DMS 273 (cell line): Measurements from ENCODE around the gene ABHD8.

Source experiments
- DNase-seq: peaks from one replicate; lab custom pipeline; 2025; ENCODE audit not compliant: unreplicated experiment; lab: John Stamatoyannopoulos, UW

The ABHD8 gene, protein sequence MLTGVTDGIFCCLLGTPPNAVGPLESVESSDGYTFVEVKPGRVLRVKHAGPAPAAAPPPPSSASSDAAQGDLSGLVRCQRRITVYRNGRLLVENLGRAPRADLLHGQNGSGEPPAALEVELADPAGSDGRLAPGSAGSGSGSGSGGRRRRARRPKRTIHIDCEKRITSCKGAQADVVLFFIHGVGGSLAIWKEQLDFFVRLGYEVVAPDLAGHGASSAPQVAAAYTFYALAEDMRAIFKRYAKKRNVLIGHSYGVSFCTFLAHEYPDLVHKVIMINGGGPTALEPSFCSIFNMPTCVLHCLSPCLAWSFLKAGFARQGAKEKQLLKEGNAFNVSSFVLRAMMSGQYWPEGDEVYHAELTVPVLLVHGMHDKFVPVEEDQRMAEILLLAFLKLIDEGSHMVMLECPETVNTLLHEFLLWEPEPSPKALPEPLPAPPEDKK

DNA sequence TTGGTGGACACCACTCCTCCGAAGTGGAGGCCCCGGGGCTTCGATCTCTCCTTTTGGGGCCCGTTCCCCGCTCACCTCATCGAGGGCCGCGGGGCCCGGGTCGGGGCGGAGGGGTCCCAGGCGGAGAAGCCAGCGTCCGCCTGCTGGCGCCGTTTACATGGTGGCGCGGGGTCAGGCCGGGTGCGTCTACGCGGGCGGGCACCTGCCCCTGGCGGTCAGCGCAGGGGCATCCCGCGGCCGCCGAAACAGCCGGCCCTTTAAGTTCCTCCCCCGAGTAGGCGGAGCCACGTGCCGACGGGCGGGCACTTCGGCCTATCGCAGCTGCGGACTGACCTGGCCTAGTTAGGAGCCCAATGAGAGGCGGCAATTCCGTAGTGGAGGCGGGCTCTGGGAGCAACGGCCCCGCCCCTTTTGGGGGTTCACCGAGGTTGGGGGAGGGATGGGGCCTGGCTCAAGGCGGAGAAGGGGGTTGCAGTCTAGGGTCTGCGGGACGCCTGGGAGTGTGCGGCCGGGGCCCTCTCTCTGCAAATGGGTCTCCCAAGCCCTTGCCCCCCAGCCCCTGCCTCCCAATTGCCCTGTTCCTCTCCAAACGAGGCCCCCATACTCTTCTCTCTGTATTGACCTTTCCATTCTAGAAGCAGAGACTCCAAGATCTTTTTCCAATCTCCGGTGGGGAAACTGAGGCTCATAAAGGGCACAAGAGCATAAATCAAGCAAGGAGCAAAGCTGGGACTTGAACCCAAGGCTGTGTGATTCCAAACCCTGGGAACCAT lies at the start of gene ABHD8:
ABHD8 (minus strand) TSS at position 259 of the 773 bp plus-strand sequence. CDS start 1,809 bp downstream, outside the sequence.
- DNase-seq, result peak; percentile 98

DNA sequence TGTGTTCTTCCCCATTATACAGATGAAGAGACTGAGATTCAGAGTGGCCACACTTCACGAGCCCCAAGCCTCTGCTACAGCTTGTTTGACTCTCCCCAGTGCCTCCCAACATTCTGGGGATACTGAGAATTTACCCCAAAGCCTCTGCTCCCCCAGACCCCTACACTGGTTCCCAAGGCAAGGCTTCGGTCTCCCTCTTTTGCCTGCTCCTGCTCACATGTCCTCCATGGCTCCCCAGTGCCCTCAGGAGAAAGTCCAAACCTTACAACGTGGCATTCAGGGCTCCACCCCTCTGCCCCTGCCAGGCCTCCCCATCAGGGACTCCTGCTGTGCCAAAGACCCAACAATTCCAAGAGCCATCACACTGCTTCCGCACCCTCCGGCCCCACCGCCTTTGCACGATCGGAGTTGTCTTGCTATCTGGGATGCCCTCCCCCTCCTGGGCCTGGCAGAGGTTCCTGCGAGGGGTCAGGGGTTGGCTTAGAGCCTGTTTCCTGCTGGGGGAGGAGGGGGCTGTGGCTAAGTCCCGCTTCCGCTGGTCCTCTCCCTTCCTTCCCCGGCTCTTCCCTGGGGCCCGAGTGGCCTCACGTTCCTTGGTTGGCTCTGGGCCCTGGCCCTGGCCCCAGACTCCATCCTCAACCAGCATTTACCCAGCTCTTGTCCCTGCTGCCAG lies 49.5 kb upstream of the ABHD8 start:
- DNase-seq, result no peak

DNA sequence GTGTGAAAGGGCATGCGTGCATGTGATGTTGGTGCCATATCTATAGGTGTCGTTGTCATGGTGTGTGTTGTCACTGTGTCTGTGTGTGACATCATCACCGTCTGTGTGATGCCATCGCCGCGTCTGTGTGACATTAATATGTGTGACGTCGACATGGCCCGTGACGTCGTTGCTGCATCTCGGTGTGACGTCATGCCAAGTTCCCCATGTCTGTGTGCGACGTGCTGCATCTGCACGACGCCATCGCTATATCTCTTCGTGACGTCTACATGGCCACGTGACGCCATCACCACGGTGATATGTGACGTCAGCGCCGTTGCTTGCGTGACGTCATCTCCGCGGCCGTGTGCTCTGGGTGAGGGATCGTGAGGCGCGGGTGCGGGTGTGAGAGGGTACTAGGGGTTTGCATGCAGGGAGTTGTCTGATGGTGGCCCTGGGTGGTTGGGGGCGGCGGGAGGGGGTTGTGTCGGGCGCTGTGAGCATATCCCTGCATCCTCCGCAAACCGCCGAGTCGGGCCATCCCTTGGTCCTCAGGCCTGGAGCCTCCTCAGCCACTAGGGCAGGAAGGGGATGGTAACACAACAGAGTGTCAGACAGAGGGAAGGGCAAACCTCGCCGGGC lies 48.7 kb upstream of the ABHD8 start:
- DNase-seq, result no peak

DNA sequence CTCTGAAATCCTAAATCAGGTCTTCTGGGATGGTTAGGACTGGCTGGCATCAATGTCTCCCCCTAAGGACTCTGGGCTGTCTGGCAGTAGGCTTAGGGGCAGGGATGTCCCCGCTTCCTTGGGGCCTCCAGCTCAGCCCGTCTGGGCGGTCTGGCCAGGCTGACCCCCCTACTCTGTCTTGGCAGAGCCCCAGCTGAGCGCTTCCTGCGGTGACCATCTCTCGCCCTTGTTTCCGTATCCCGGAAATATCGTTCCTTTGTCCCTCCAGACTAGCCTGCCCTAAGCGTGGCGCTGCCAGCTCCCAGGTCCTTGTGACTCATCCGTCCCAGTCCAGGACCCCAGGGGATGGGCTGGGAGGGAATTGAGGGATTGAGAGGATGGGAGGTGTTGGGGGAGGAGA lies 45.5 kb upstream of the ABHD8 start:
- DNase-seq, result peak; percentile 47

DNA sequence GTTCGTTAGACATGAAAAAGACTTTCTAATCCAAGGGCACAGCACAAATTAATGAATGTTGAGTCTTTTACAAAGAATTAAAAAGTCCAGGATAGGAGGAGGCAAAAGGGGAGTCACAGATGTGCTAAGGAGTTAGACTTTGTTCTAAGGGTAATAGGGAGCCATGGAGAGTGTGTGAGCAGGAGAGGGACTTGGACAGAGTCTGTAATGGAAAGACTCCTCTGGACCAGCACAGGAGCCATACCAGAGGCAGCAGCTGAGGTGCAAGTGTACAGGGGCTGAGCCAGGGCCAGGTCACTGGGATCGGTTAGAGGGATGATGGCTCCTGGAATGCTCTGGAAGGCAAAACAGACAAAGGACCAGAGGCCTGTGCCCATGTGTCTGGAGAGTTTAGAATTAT lies 44.7 kb upstream of the ABHD8 start:
- no peak for DNase-seq

DNA sequence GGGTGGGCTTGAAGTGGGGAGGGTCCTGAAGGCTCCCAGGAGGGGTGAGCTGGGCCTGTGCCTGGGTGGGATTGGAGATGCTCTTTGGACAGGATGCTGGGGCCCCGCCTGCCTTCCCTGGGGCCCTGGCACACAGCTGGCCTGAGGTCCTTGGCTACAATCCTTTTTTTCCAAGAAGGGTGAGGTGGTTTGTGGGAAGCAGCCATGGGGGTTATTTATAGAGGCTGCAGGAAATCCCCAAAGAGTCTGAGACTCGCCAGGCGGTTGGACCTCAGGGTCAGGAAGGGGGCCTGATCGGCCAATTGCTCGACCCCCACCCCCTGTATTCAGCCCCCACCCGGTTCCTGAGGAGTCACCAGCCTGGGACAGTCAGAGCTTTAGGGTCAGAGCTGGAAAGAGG lies 44.1 kb upstream of the ABHD8 start:
- DNase-seq, result no peak

DNA sequence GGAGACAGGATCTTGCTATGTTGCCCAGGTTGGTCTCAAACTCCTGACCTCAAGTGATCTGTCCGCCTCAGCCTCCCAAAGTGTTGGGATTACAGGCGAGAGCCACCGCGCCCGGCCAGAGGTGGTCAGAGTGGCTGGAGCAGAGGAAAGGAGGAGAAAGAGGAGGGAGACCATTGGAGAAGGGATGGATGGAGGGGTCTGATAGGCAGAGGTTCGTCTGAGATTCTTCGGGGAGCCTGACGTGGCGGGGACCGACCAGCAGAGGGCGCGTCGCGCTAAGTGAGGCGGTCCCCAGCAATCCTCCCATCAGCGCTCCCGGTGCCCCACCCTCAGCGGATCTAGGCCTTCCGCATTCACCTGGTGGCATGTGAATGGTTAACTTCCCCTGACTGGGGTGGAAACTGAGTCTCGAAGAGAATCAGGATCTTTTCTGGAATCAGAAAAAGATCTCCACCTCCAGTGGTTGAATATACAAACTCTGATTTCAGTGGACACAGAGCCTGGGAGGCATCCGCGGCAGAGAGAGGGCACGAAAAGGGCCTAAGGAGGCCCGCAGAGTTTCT lies 43.0 kb upstream of the ABHD8 start:
- peak; percentile 84 for DNase-seq

DNA sequence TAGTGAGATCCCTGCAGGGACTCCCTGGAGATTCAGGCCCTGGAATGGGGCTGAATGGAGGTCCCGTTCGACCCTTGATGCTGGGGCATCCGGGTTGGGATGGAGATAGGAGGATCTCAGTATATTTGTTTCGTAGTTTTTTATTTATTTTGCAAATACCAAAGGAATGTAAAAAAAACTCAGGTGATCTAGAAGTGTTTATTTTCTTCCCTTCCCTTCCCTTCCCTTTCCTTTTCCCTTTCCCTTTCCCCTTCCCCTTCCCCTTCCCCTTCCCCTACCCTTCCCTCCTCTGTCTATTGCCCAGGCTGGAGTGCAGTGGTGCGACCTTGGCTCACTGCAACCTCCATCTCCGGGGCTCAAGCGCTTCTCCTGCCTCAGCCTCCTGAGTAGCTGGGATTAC lies 38.6 kb upstream of the ABHD8 start:
- DNase-seq, result no peak

DNA sequence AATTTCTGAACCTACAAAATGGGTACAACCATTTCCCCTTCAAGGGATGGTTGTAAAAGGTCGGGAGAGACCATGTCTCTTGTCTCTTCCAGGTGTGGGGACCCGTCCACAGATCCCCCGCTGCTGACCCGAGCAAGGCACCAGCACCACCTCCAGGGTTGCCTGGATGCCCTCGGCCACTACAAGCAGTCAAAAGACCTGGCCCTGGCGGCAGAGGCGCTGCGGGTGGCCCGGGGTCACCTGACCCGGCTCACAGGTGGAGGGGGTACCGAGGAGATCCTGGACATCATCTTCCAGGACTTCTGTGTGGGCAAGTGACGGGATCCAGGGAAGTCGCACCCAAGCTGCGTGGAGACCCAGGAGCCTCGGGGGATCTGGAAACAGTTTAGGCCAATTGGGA lies 38.2 kb upstream of the ABHD8 start:
- no peak for DNase-seq

DNA sequence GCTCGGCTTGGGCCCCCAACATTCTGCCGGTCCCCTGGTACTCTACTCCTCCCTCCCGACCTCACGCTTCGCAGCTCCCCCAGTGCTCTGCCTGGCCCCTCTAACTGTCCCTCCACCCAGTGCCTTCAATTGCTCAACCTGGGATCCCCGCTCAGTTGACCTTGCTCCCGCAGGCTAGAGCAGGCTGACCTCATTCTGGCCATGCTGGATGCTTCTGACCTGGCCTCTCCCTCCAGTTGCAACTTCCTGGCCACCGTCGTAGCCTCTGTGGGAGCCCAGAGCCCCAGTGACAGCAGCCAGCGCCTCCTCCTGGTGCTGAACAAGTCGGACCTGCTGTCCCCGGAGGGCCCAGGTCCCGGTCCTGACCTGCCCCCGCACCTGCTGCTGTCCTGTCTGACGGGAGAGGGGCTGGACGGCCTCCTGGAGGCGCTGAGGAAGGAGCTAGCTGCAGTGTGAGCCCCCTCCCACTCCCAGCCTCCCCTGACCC lies 37.7 kb upstream of the ABHD8 start:
- no peak for DNase-seq

DNA sequence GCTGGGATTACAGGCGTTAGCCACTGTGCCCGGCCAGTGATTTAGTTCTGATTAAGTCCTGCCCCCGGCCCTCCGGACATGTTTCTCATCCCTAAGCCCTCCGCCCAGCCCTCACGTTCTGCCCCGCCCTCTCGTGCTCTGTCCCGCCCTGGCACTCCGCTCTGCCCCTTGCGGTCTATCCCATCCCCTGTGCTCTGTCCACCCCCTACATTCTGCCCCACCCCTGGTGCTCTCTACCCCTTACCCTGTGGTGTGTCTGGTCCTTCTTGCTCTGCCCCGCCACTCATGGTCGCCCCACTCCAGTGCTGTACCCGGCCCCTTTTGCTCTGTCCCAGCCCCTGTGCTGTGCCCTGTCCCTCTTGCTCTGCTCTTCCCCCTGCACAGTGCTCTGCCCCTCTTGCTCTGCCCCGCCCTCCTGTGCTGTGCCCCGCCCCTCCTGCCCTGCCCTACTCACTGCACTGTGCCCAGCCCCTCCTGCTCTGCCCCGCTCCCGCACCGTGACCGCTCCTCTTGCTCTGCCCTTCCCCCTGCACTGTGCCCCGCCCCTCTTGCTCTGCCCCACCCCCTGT lies 37.2 kb upstream of the ABHD8 start:
- no peak for DNase-seq

DNA sequence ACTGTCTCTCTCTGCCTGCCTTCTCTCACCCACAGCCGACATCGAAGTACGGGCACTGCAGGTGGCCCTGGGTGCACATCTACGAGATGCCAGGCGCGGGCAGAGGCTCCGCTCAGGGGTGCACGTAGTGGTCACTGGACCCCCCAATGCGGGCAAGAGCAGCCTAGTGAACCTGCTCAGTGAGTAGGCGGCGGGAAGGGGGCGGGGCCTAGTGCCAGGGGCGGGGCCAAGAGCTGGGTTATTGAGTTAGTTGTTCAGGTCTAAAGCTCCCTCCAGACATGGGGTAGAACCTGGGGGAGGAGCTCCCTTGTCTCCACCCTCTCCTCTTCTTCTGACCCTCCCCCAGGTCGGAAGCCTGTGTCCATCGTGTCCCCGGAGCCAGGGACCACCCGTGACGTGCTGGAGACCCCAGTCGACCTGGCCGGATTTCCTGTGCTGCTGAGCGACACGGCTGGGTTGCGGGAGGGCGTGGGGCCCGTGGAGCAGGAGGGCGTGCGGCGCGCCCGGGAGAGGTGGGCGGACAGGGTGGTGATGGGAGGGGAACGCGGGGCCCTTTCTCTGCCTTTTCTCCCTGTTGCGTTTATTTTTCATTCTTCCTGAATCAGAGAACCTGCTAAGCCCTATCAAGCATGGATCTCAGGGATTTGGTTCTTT lies 36.0 kb upstream of the ABHD8 start:
- DNase-seq, result peak; percentile 31

DNA sequence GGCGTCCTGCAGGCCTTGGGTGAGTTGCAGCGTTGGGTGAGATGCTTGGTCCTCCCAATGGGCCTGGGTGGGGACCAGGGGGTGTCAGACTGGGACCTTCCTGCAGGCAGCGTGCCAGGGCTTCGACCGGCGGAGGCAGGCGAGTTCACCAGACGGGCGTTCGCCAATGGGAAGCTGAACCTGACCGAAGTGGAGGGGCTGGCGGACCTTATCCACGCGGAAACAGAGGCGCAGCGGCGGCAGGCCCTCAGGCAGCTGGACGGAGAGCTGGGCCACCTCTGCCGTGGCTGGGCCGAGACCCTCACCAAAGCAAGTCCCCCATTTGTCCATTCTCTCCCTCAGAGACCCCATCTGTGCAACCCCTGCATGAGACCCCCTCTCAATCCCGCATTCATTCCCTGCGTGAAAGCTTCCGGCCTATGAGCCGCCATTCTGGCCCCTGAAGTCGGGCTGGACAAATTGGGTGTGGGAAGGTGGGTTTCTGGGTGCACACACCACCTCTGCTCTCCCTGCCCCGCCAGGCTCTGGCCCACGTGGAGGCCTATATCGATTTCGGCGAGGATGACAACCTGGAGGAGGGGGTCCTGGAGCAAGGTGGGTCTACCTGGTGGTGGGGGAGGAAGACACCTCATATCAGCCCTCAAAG lies 35.3 kb upstream of the ABHD8 start:
- DNase-seq, result no peak

DNA sequence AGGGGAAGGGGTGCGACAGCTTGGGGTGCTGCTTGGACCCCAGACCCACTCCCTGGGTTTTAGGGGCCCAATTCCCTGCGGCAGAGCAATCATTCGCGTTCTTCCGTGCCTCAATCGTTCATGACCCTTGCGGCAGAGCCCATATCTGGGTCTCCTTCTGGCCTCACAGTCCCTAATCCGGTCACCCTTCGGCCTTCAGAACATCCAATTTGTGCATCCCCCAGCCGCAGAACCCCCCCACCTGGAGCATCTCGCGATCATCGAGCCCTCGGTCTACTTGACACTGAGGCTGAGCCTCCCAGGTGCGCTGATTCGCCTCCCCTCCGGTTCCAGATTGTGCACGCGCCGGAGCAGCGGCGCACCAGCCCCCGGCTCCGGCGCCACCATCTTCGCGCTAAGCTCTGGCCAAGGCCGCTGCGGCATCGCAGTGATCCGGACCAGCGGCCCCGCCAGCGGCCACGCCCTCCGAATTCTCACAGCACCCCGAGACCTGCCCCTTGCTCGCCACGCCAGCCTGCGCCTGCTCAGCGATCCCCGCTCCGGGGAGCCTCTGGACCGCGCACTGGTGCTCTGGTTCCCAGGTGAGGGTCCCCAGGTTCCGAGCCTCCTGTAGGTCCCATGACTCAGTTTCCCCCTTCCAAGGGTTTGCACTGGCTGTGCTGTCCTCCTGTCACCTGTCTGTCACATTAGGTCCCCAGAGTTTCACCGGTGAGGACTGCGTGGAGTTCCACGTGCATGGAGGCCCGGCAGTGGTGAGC lies 34.6 kb upstream of the ABHD8 start:
- peak; percentile 71 for DNase-seq

DNA sequence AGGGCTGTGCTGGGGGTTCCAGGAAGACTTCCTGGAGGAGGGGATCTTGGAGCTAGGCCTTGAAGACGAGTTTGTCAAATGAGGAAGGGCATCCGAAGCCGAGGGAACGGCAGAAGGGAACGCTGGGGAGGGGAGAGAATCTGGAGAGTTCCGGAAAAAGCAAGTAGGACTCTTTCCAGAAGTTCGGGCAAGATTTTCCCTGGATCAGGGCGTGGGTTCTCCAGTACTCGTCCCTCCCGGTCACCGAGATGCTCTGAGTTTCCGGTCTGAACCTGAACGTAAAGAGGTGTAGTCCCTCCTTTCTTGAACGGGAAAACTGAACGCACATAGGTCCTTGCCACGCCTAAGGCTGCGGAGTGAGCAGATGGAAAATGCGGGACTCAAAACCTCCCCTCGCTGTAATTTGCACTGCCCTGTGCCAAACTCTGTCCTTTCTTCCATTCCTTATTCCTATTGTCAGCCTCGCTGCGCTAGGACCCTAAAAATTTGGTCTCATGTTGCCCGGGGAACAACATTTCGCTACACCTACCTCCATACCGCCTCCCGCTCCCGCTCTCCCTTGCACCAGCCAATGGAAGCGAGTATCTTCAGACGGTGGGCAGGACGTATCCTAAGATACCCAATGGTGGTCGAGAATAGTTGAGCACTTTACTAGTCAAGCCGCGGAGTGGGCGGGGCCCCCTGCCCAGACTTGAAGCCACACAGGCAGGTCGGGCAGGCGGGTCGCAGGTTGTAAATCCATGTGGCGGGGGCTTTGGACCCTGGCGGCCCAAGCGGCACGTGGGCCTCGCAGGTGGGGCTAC lies 33.8 kb upstream of the ABHD8 start, which contains the start of gene GTPBP3:
GTPBP3 (plus strand) TSS at position 682 of the 803 bp plus-strand sequence; CDS start at position 741, 59 bp downstream.
- peak; percentile 100 for DNase-seq

DNA sequence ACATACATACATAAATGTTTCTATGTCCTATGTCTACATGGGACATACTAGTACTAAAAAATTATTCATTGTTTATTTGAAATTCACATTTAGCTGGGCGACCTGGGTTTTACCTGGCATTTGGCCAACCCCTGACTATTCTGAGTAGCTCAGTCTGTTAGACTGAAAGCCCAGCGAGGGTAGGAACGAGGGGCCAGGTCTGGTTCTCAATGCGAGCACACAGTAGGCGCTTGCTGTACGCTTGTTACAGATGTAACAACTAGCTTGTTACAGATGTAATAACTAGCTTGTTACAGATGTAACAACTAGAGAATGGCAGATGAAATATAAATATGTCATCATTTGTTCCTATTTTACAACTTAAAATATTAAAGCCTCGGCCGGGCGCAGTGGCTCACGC lies 32.4 kb upstream of the ABHD8 start:
- peak; percentile 36 for DNase-seq
